Kidney (tissue), 14 donors: ENCODE data around the gene AP4S1. TPM values are rescaled to one million over a fixed set of nuclear protein-coding genes. Genes with fewer than 3 reads are reported as not detected.
A peak's percentile ranks its signal among the peaks of the same experiment; 100 is the strongest.

Experiments used
- DNase-seq, 5 donors: peaks; one replicate each; pipeline ENCODE4 v3.0.0-alpha.2; 2013 to 2020
- FAIRE-seq: peaks from 2 replicates; lab custom pipeline; 2012; peaks lifted over from hg19 to GRCh38; lab: Jason Lieb, UNC
- H3K27ac ChIP-seq, 2 donors: one replicate each; pipeline ENCODE4 v1.7.0; 2013; ENCODE audit warnings: low read depth in 2 of 2, low read length in 2 of 2, inconsistent platforms in 1 of 2
- H3K27me3 ChIP-seq: one replicate; pipeline ENCODE4 v1.7.1; 2013; ENCODE audit warnings: low read length, inconsistent platforms; ENCODE audit not compliant: control insufficient read depth, insufficient read depth
- H3K36me3 ChIP-seq, 3 donors: one replicate each; pipeline versions ENCODE4 v1.7.0 to v1.7.1; 2013; ENCODE audit warnings: low read length in 3 of 3, control low read depth in 1 of 3, inconsistent platforms in 1 of 3; ENCODE audit not compliant: insufficient read depth in 3 of 3, control insufficient read depth in 2 of 3
- H3K4me1 ChIP-seq, 3 donors: one replicate each; pipeline versions ENCODE4 v1.7.0 to v1.7.1; 2013; ENCODE audit warnings: low read length in 3 of 3, inconsistent platforms in 1 of 3, low read depth in 1 of 3; ENCODE audit not compliant: control insufficient read depth in 2 of 3, insufficient read depth in 2 of 3
- H3K4me3 ChIP-seq, 3 donors: one replicate each; pipeline versions ENCODE4 v1.7.0 to v1.8.1; 2013; ENCODE audit warnings: low read length in 3 of 3, control low read depth in 1 of 3, inconsistent platforms in 1 of 3
- H3K9ac ChIP-seq, 3 donors: one replicate each; pipeline versions ENCODE4 v1.7.0 to v1.7.1; 2013; ENCODE audit warnings: low read length in 3 of 3, control low read depth in 1 of 3, inconsistent platforms in 1 of 3
- H3K9me3 ChIP-seq, 3 donors: one replicate each; pipeline versions ENCODE4 v1.7.0 to v1.7.1; 2013; ENCODE audit warnings: low read length in 3 of 3, control low read depth in 1 of 3, inconsistent platforms in 1 of 3; ENCODE audit not compliant: control insufficient read depth in 2 of 3, insufficient read depth in 1 of 3
- intact Hi-C: fragments of 100-400 bp; cut with DNase I; formaldehyde crosslinking; loops from one replicate; pipeline ENCODE4 v1.11.1; 2022
- polyA plus RNA-seq: library from polyadenylated mRNA; stranded (reverse); fragments of 350-450 nt; fragmentation: Illumina TruSeq; extraction: RNeasy Lipid Tissue Mini Kit (QIAGEN cat#74804); gene quantifications from one replicate; pipeline ENCODE4 v1.2.3, GENCODE V29; 2014; ENCODE audit warnings: low read depth, low replicate concordance; ENCODE audit not compliant: insufficient read depth
- total RNA-seq: library from RNA; stranded (reverse); fragmentation: NEBNext Ultra II Directional; extraction: Animal tissue kit (Norgen Biotek cat#: 25700); gene quantifications from one replicate; pipeline ENCODE4 v1.2.1, GENCODE V29; 2021
- TF ChIP-seq, protein P1 (sequence below): IDR thresholded peaks from 3 replicates; pipeline ENCODE4 v1.5.1; 2012; ENCODE audit warnings: mild to moderate bottlenecking, moderate library complexity, borderline replicate concordance; ENCODE audit not compliant: insufficient read depth; ENCODE audit errors: extremely low read depth
- donor health status: control.
- donor health status: control.
- donor health status: control.
- donor health status: control.
- donor health status: control.
- donor health status: DM: yes; HTN: yes; CAD: no.
- donor health status: Normal renal cell carcinoma (clear cell type).

The AP4S1 gene
- total and polyA plus RNA-seq, 2 donors from 2014 or later: 9.0 to 12.0 TPM

- DNase-seq (no peak), FAIRE-seq (no peak)
- intact Hi-C loops: no loop called here
- H3K9ac ChIP-seq: no peak overlapping the region
- peaks cover 19 to 54% (median 40%) of the 10 kb centered on the region in 3 donors for H3K36me3 ChIP-seq
- no peak overlapping the region for H3K27ac ChIP-seq
- H3K4me3 ChIP-seq: no peak overlapping the region
- H3K4me1 ChIP-seq: peaks cover 0 to 3% (median 0%) of the 10 kb centered on the region in 3 donors
- no peaks in the 10 kb centered on the region for H3K27me3 ChIP-seq
- TF ChIP-seq, protein P1, sequence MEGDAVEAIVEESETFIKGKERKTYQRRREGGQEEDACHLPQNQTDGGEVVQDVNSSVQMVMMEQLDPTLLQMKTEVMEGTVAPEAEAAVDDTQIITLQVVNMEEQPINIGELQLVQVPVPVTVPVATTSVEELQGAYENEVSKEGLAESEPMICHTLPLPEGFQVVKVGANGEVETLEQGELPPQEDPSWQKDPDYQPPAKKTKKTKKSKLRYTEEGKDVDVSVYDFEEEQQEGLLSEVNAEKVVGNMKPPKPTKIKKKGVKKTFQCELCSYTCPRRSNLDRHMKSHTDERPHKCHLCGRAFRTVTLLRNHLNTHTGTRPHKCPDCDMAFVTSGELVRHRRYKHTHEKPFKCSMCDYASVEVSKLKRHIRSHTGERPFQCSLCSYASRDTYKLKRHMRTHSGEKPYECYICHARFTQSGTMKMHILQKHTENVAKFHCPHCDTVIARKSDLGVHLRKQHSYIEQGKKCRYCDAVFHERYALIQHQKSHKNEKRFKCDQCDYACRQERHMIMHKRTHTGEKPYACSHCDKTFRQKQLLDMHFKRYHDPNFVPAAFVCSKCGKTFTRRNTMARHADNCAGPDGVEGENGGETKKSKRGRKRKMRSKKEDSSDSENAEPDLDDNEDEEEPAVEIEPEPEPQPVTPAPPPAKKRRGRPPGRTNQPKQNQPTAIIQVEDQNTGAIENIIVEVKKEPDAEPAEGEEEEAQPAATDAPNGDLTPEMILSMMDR: no peak
- H3K9me3 ChIP-seq: no peaks in the 10 kb centered on the region
Measured at GRCh38 chr14:31124197-31124596, 98.7 kb downstream of the AP4S1 start.

DNA sequence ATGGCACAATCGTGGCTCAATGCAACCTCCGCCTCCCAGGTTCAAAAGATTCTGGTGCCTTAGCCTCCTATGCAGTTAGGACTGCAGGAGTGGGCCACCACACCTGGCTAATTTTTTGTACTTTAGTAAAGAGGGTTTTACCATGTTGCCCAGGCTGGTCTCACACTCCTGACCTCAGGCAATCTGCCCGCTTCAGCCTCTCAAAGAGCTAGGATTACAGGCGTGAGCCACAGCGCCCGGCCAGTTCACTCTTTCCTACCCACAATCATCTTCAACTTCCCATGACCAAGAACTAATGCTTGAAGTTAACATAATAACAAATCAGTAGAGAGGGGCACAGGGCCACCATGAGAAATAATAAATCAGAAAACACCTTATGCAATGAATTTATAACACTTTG is 99.8 kb downstream of the AP4S1 start:
- FAIRE-seq: no peak
- Histone ChIP-seq H3K27ac (no peak overlapping the region), H3K9me3 (no peaks in the 10 kb centered on the region), H3K9ac (no peak overlapping the region), H3K27me3 (no peaks in the 10 kb centered on the region), H3K4me1 (peaks cover 0 to 3% (median 0%) of the 10 kb centered on the region in 3 donors), H3K36me3 (peaks cover 17 to 52% (median 37%) of the 10 kb centered on the region in 3 donors), H3K4me3 (no peak overlapping the region)
- no peak for DNase-seq
- TF ChIP-seq, protein P1: no peak
- intact Hi-C loops: no loop called here

- Histone ChIP-seq H3K9me3 (no peaks in the 10 kb centered on the region), H3K27me3 (no peaks in the 10 kb centered on the region), H3K4me1 (peaks cover 0 to 3% (median 0%) of the 10 kb centered on the region in 3 donors), H3K27ac (no peak overlapping the region), H3K4me3 (no peak overlapping the region), H3K36me3 (peaks cover 15 to 46% (median 31%) of the 10 kb centered on the region in 3 donors), H3K9ac (no peak overlapping the region)
- FAIRE-seq (no peak), DNase-seq (no peak)
- intact Hi-C loops: no loop called here
- TF ChIP-seq, protein P1: no peak
Measured at GRCh38 chr14:31126680-31127079, 101.2 kb downstream of the AP4S1 start.

- no peak overlapping the region for H3K9ac ChIP-seq
- TF ChIP-seq, protein P1: no peak
- DNase-seq: peak in 2 of 5 donors; percentile 20 to 25
- no peaks in the 10 kb centered on the region for H3K27me3 ChIP-seq
- intact Hi-C loops: no loop called here
- peak; percentile 39 for FAIRE-seq
- no peak overlapping the region for H3K27ac ChIP-seq
- H3K4me3 ChIP-seq: no peak overlapping the region
- H3K9me3 ChIP-seq: no peaks in the 10 kb centered on the region
- H3K4me1 ChIP-seq: no peaks in the 10 kb centered on the region
- peaks cover 10 to 37% (median 25%) of the 10 kb centered on the region in 3 donors for H3K36me3 ChIP-seq
Measured at GRCh38 chr14:31127690-31128089, 102.2 kb downstream of the AP4S1 start.
